H1 (cell line): Measurements from ENCODE around the gene AKAP7. TPM values are rescaled to one million over a fixed set of nuclear protein-coding genes. Genes with fewer than 3 reads are reported as not detected.

Source experiments
- CTCF ChIA-PET: fragments of 300-600 bp; sonication (Branson Sonifier 250); formaldehyde crosslinking; loops from one replicate; lab custom pipeline; 2021; ENCODE audit not compliant: partially characterized antibody; lab: Charles Lee
- POLR2A ChIA-PET: fragments of 300-600 bp; sonication (Branson Sonifier 250); formaldehyde crosslinking; loops from one replicate; lab custom pipeline; 2021; ENCODE audit warnings: inconsistent platforms; ENCODE audit not compliant: partially characterized antibody; lab: Charles Lee
- DNase-seq, 2 experiments: peaks; one replicate each; pipeline versions ENCODE4 v3.0.0 to v3.0.0-alpha.2; 2010 to 2022; ENCODE audit warnings: low spot score in 2 of 2, low read depth in 1 of 2, mixed read lengths in 1 of 2
- FAIRE-seq: peaks from 2 replicates; lab custom pipeline; 2011; peaks lifted over from hg19 to GRCh38; lab: Jason Lieb, UNC
- H2AFZ ChIP-seq: 2 replicates; pipeline ENCODE4 v1.8.1; 2012; ENCODE audit warnings: low read length, inconsistent platforms
- H2AK5ac ChIP-seq: 2 replicates; pipeline ENCODE4 v1.6.1; 2013; ENCODE audit warnings: low read depth, low read length
- H2BK120ac ChIP-seq: replicated peaks from 2 replicates; pipeline ENCODE3; 2013; ENCODE audit warnings: low read depth, low read length, inconsistent platforms
- H2BK12ac ChIP-seq: 2 replicates; pipeline ENCODE4 v1.6.1; 2013; ENCODE audit warnings: low read depth, low read length
- H2BK15ac ChIP-seq: 2 replicates; pipeline ENCODE4 v1.6.1; 2013; ENCODE audit warnings: low read length
- H2BK20ac ChIP-seq: 2 replicates; pipeline ENCODE4 v1.6.1; 2013; ENCODE audit warnings: low read length
- H2BK5ac ChIP-seq: 2 replicates; pipeline ENCODE4 v1.6.1; 2013; ENCODE audit warnings: low read depth, low read length
- H3K14ac ChIP-seq: 2 replicates; pipeline ENCODE4 v1.6.1; 2013; ENCODE audit warnings: inconsistent platforms; ENCODE audit not compliant: insufficient read length
- H3K18ac ChIP-seq: 2 replicates; pipeline ENCODE4 v1.6.1; 2013; ENCODE audit warnings: low read length; ENCODE audit errors: extremely low read depth
- H3K23ac ChIP-seq: 2 replicates; pipeline ENCODE4 v1.6.1; 2013; ENCODE audit warnings: inconsistent platforms; ENCODE audit not compliant: insufficient read length
- H3K23me2 ChIP-seq: 2 replicates; pipeline ENCODE4 v1.6.1; 2013; ENCODE audit warnings: low read depth, low read length
- H3K27ac ChIP-seq: 2 replicates; pipeline ENCODE4 v1.6.1; 2011; ENCODE audit warnings: low read depth, low read length, inconsistent platforms
- H3K27me3 ChIP-seq, 4 experiments: replicated peaks in 1 of 4; 1 replicate in 1 of 4; 2 replicates in 3 of 4; pipeline versions ENCODE4 v1.6.1 to v1.8.1; 2011 to 2013; ENCODE audit warnings: low read length in 3 of 4, mild to moderate bottlenecking in 3 of 4, inconsistent platforms in 2 of 4, mixed read lengths in 2 of 4, moderate library complexity in 1 of 4; ENCODE audit not compliant: control insufficient read depth in 3 of 4, insufficient read depth in 3 of 4; ENCODE audit errors: extremely low read depth in 1 of 4
- H3K36me3 ChIP-seq, 4 experiments: 2 replicates each; pipeline versions ENCODE4 v1.6.1 to v1.8.1; 2011 to 2013; ENCODE audit warnings: mild to moderate bottlenecking in 4 of 4, low read length in 3 of 4, moderate library complexity in 2 of 4, control low read depth in 1 of 4, inconsistent platforms in 1 of 4; ENCODE audit not compliant: insufficient read depth in 4 of 4, control insufficient read depth in 2 of 4
- H3K4ac ChIP-seq: replicated peaks from 2 replicates; pipeline ENCODE3; 2013; ENCODE audit warnings: low read length, low read depth, mixed read lengths, inconsistent platforms; ENCODE audit not compliant: insufficient read length
- H3K4me1 ChIP-seq, 4 experiments: replicated peaks in 1 of 4; 1 replicate in 1 of 4; 2 replicates in 3 of 4; pipeline versions ENCODE4 v1.6.1 to v1.8.1; 2011 to 2013; ENCODE audit warnings: low read length in 3 of 4, inconsistent platforms in 2 of 4, mixed read lengths in 1 of 4; ENCODE audit not compliant: insufficient read depth in 4 of 4, control insufficient read depth in 3 of 4
- H3K4me2 ChIP-seq, 2 experiments: 2 replicates each; pipeline versions ENCODE4 v1.6.1 to v1.8.1; 2011 to 2013; ENCODE audit warnings: low read depth in 2 of 2, low read length in 2 of 2, control low read depth in 1 of 2, inconsistent platforms in 1 of 2, mild to moderate bottlenecking in 1 of 2; ENCODE audit not compliant: insufficient read depth in 1 of 2
- H3K4me3 ChIP-seq, 4 experiments: fragments of 200-600, 300-600 bp in 1 of 4; sonication (generic), shearing (Covaris generic), sonication (Bioruptor Twin) in 1 of 4; 2 replicates each; pipeline versions ENCODE4 v1.5.1 to v1.8.1; 2011 to 2016; ENCODE audit warnings: low read length in 4 of 4, low read depth in 3 of 4, control low read depth in 2 of 4, inconsistent platforms in 2 of 4, mild to moderate bottlenecking in 2 of 4, mixed read lengths in 1 of 4, moderate library complexity in 1 of 4; ENCODE audit not compliant: insufficient read depth in 2 of 4; ENCODE audit errors: extremely low read depth in 1 of 4
- H3K56ac ChIP-seq: replicated peaks from 2 replicates; pipeline ENCODE3; 2013; ENCODE audit warnings: low read depth, mild to moderate bottlenecking, mixed read lengths, low read length, inconsistent platforms; ENCODE audit not compliant: insufficient read length
- H3K79me1 ChIP-seq: 2 replicates; pipeline ENCODE4 v1.6.1; 2013; ENCODE audit warnings: low read depth, low read length, control low read depth
- H3K79me2 ChIP-seq, 2 experiments: 2 replicates each; pipeline versions ENCODE4 v1.6.1 to v1.8.1; 2012 to 2013; ENCODE audit warnings: low read length in 2 of 2, mild to moderate bottlenecking in 2 of 2, inconsistent platforms in 1 of 2; ENCODE audit not compliant: insufficient read depth in 2 of 2, control insufficient read depth in 1 of 2
- H3K9ac ChIP-seq, 4 experiments: replicated peaks in 1 of 4; 1 replicate in 1 of 4; 2 replicates in 3 of 4; pipeline versions ENCODE4 v1.6.1 to v1.8.1; 2011 to 2013; ENCODE audit warnings: low read depth in 3 of 4, low read length in 3 of 4, control low read depth in 2 of 4, mild to moderate bottlenecking in 2 of 4, moderate library complexity in 2 of 4, inconsistent platforms in 1 of 4; ENCODE audit errors: extremely low read depth in 1 of 4
- H3K9me3 ChIP-seq, 2 experiments: 2 replicates each; pipeline versions ENCODE4 v1.6.1 to v1.8.1; 2012 to 2013; ENCODE audit warnings: mild to moderate bottlenecking in 2 of 2, moderate library complexity in 2 of 2, control low read depth in 1 of 2, inconsistent platforms in 1 of 2, low read depth in 1 of 2, low read length in 1 of 2, mixed read lengths in 1 of 2; ENCODE audit not compliant: insufficient read depth in 2 of 2
- H4K20me1 ChIP-seq, 2 experiments: replicated peaks in 1 of 2; 2 replicates each; pipeline versions ENCODE3 to v1.8.1; 2011 to 2013; ENCODE audit warnings: inconsistent platforms in 2 of 2, low read length in 2 of 2, mild to moderate bottlenecking in 1 of 2; ENCODE audit not compliant: insufficient read depth in 2 of 2, control insufficient read depth in 1 of 2
- H4K5ac ChIP-seq: 2 replicates; pipeline ENCODE4 v1.6.1; 2013; ENCODE audit warnings: low read length, low read depth, mixed read lengths, inconsistent platforms; ENCODE audit not compliant: insufficient read length
- H4K8ac ChIP-seq: 2 replicates; pipeline ENCODE4 v1.8.0; 2013; ENCODE audit warnings: mild to moderate bottlenecking, moderate library complexity, low read length, inconsistent platforms; ENCODE audit not compliant: insufficient read depth; ENCODE audit errors: extremely low read depth
- H4K91ac ChIP-seq: replicated peaks from 2 replicates; pipeline ENCODE3; 2013; ENCODE audit warnings: low read length, mixed read lengths, inconsistent platforms; ENCODE audit not compliant: insufficient read length
- ASH2L ChIP-seq: fragments of 200-600, 300-600 bp; sonication (generic); IDR thresholded peaks from one replicate; pipeline ENCODE4 v1.7.1; 2017; ENCODE audit warnings: low read length
- BACH1 ChIP-seq: IDR thresholded peaks from 2 replicates; pipeline ENCODE4 v1.6.1; 2012; ENCODE audit warnings: low read length, improper control_type of control experiment
- CREB1 ChIP-seq: IDR thresholded peaks from 2 replicates; pipeline ENCODE4 v1.6.1; 2012; ENCODE audit warnings: inconsistent platforms
- EP300 ChIP-seq, 2 experiments: IDR thresholded peaks; 1 replicate in 1 of 2; 2 replicates in 1 of 2; pipeline ENCODE4 v1.6.1; 2011 to 2012; ENCODE audit warnings: low read depth in 2 of 2, low read length in 2 of 2, mild to moderate bottlenecking in 2 of 2, borderline replicate concordance in 1 of 2, inconsistent platforms in 1 of 2, moderate library complexity in 1 of 2
- EZH2 ChIP-seq: fragments of 200-600 bp; sonication (generic); IDR thresholded peaks from 2 replicates; pipeline ENCODE4 v1.7.1; 2012; ENCODE audit warnings: low read depth, mild to moderate bottlenecking, moderate library complexity, low read length, inconsistent platforms; ENCODE audit not compliant: severe bottlenecking
- HDAC2 ChIP-seq, 2 experiments: fragments of 300-600 bp in 1 of 2; sonication (generic) in 1 of 2; IDR thresholded peaks; 2 replicates each; pipeline ENCODE4 v1.6.1; 2011 to 2012; ENCODE audit warnings: low read depth in 2 of 2, low read length in 2 of 2, mild to moderate bottlenecking in 2 of 2, moderate library complexity in 2 of 2, borderline replicate concordance in 1 of 2, inconsistent platforms in 1 of 2
- POLR2A ChIP-seq, 2 experiments: IDR thresholded peaks; 1 replicate in 1 of 2; 2 replicates in 1 of 2; pipeline ENCODE4 v1.6.1; 2011; ENCODE audit warnings: low read depth in 2 of 2, low read length in 2 of 2, mild to moderate bottlenecking in 2 of 2; ENCODE audit errors: control extremely low read depth in 1 of 2
- RXRA ChIP-seq: IDR thresholded peaks from 2 replicates; pipeline ENCODE4 v1.6.1; 2011; ENCODE audit warnings: low read depth, mild to moderate bottlenecking, low read length, moderate library complexity; ENCODE audit not compliant: insufficient read depth
- TEAD4 ChIP-seq: IDR thresholded peaks from 2 replicates; pipeline ENCODE4 v1.6.1; 2012; ENCODE audit warnings: low read depth, low read length, inconsistent platforms, mixed read lengths
- USF2 ChIP-seq: IDR thresholded peaks from 2 replicates; pipeline ENCODE4 v1.6.1; 2011; ENCODE audit warnings: low read length, improper control_type of control experiment
- ZNF274 ChIP-seq: IDR thresholded peaks from 2 replicates; pipeline ENCODE4 v1.7.0; 2012; ENCODE audit warnings: low read length, borderline replicate concordance; ENCODE audit errors: extremely low read depth
- WGBS, 2 experiments: shearing (Covaris generic) in 1 of 2; methylation state at CpG; one replicate each; pipeline versions ENCODE4 v1.1.6 to v1.1.7; 2013 to 2015; ENCODE audit warnings: low lambda C conversion rate in 2 of 2, mixed read lengths in 2 of 2, inconsistent platforms in 1 of 2, low coverage in 1 of 2, missing lambda C conversion rate in 1 of 2; ENCODE audit not compliant: insufficient replicate concordance in 2 of 2, insufficient coverage in 1 of 2, insufficient read length in 1 of 2; ENCODE audit errors: extremely low coverage in 1 of 2, missing lambda C conversion rate in 1 of 2; 5-methylcytosine and 5-hydroxymethylcytosine counted together
- polyA plus RNA-seq, 7 experiments: library from polyadenylated mRNA; depleted of rRNA in 3 of 7; stranded (reverse) in 5 of 7; unstranded in 2 of 7; fragments of >200 nt in 5 of 7; fragments of 200-250 nt in 2 of 7; gene quantifications; 1 replicate in 5 of 7; 2 replicates in 1 of 7; 4 replicates in 1 of 7; pipeline versions ENCODE4 v1.2.1 to v1.2.3, GENCODE V29; 2011 to 2013; ENCODE audit warnings: missing spikeins in 2 of 7, mixed read lengths in 2 of 7
- total RNA-seq: library from RNA; stranded (reverse); fragmentation: NEBNext Ultra II Directional; extraction: Animal tissue kit (Norgen Biotek cat#: 25700); gene quantifications from 2 replicates; pipeline ENCODE4 v1.2.1, GENCODE V29; 2021

Gene AKAP7
- total and polyA plus RNA-seq, 2 of the 8 experiments (the other 6 are each of a cell fraction or from before 2014, with no cell fraction given) = 4.7 to 16.9 TPM

GRCh38 chr6:131258816-131259476, 123.7 kb downstream of the AKAP7 start:
- H4K8ac ChIP-seq = no peak overlapping the region
- no peak overlapping the region for H3K9ac ChIP-seq
- H2BK20ac ChIP-seq = no peak overlapping the region
- H4K5ac ChIP-seq = no peak overlapping the region
- H4K20me1 ChIP-seq = no peaks in the 10 kb centered on the region
- H3K4me1 ChIP-seq = peaks cover 0 to 4% (median 1%) of the 10 kb centered on the region in 4 experiments; a peak in 2 of 7 replicates
- peaks cover 0 to 3% (median 0%) of the 10 kb centered on the region in 4 experiments; a peak in 3 of 8 replicates for H3K36me3 ChIP-seq
- no peak for FAIRE-seq
- no peak for DNase-seq
- no peak overlapping the region for H3K56ac ChIP-seq
- CTCF ChIA-PET = interaction anchor here (1.7 kb wide), 1 partner anchor 261 kb away, joined by 3 read pairs; no protein-coding TSS in a partner anchor
- H3K4ac ChIP-seq = no peak overlapping the region
- H2AK5ac ChIP-seq = no peak overlapping the region
- POLR2A ChIA-PET = no interaction called here
- H2BK12ac ChIP-seq = no peak overlapping the region
- no peak overlapping the region for H3K23ac ChIP-seq
- H3K79me2 ChIP-seq = no peaks in the 10 kb centered on the region
- H3K4me2 ChIP-seq = no peak overlapping the region
- H2AFZ ChIP-seq = no peak overlapping the region
- no peak overlapping the region for H3K27ac ChIP-seq
- H3K79me1 ChIP-seq = no peaks in the 10 kb centered on the region
- no peak overlapping the region for H3K14ac ChIP-seq
- no peak overlapping the region for H2BK5ac ChIP-seq
- no peaks in the 10 kb centered on the region for H3K27me3 ChIP-seq
- no peak overlapping the region for H3K4me3 ChIP-seq
- no peak overlapping the region for H2BK120ac ChIP-seq
- no peak overlapping the region for H2BK15ac ChIP-seq
- no peak overlapping the region for H3K18ac ChIP-seq
- WGBS, 2 experiments = 75% methylated on average over 4 of the region's 4 CpGs; no CpG with 5 or more reads in 1 of the 2 experiments
- no peaks in the 10 kb centered on the region; a peak in 1 of 4 replicates for H3K9me3 ChIP-seq
- H3K23me2 ChIP-seq = no peaks in the 10 kb centered on the region; the same call in none of the 2 replicates
- H4K91ac ChIP-seq = no peak overlapping the region
- TF ChIP-seq CREB1 (no peak), ZNF274 (no peak), BACH1 (no peak), USF2 (no peak), EZH2 (no peak), ASH2L (no peak), TEAD4 (no peak), RXRA (no peak), EP300 (IDR thresholded peaks at IDR 0.05; ENCODE audit: borderline replicate concordance in 1 of 2, low read depth in 2 of 2, low read length in 2 of 2) (no peak), POLR2A (IDR thresholded peaks at IDR 0.05; ENCODE audit: control extremely low read depth in 1 of 2, low read depth in 2 of 2, low read length in 2 of 2) (no peak), HDAC2 (IDR thresholded peaks at IDR 0.05; ENCODE audit: borderline replicate concordance in 1 of 2, low read depth in 2 of 2, low read length in 2 of 2) (no peak)
